GM21515 (cell line): Measurements from ENCODE around the gene ABCF1.

Source experiments
- ATAC-seq: cut with Tn5 transposase; IDR thresholded peaks from one replicate; pipeline ENCODE4 v1.9.1; 2021; ENCODE audit not compliant: unreplicated experiment

Gene ABCF1

GRCh38 chr6:30599625-30600324, 28.5 kb downstream of the ABCF1 start:
- ATAC-seq = no peak

- no peak for ATAC-seq
These were observed 29.3 kb downstream of the ABCF1 start for GRCh38 chr6:30600451-30600961.

- ATAC-seq = no peak
These were observed 30.2 kb downstream of the ABCF1 start for GRCh38 chr6:30601436-30601814.

- ATAC-seq = no peak
These were observed 30.8 kb downstream of the ABCF1 start for GRCh38 chr6:30601815-30602641.

GRCh38 chr6:30603961-30604360, 32.7 kb downstream of the ABCF1 start:
- no peak for ATAC-seq

- no peak for ATAC-seq
These were observed 38.8 kb downstream of the ABCF1 start for GRCh38 chr6:30610065-30610464.

- ATAC-seq = no peak
These were observed 40.1 kb downstream of the ABCF1 start for GRCh38 chr6:30611150-30611855.

GRCh38 chr6:30611856-30612194, 40.6 kb downstream of the ABCF1 start:
- no peak for ATAC-seq

GRCh38 chr6:30612213-30612612, 41.0 kb downstream of the ABCF1 start:
- no peak for ATAC-seq

- no peak for ATAC-seq
These were observed 41.5 kb downstream of the ABCF1 start for GRCh38 chr6:30612687-30613248.

GRCh38 chr6:30613251-30614043, 42.2 kb downstream of the ABCF1 start:
- no peak for ATAC-seq

- ATAC-seq = no peak
These were observed 43.0 kb downstream of the ABCF1 start for GRCh38 chr6:30614044-30614842.

- ATAC-seq = peak; percentile 39
These were observed 43.6 kb downstream of the ABCF1 start for GRCh38 chr6:30614843-30615218.

- ATAC-seq = no peak
These were observed 44.1 kb downstream of the ABCF1 start for GRCh38 chr6:30615219-30615957.

GRCh38 chr6:30615958-30616810, 44.9 kb downstream of the ABCF1 start:
- ATAC-seq = no peak

- peak; percentile 69 for ATAC-seq
These were observed 45.7 kb downstream of the ABCF1 start, which contains the start of gene PPP1R10 for GRCh38 chr6:30616811-30617564. Gene PPP1R10 (minus strand): TSS chr6:30617243. CDS start chr6:30609944, 7,299 bp downstream.

- ATAC-seq = peak; percentile 62
These were observed 46.5 kb downstream of the ABCF1 start, which contains the start of gene MRPS18B for GRCh38 chr6:30617565-30618269. Gene MRPS18B (plus strand): TSS chr6:30617840. CDS start chr6:30617866, 26 bp downstream.
